GM08714 (cell line): Measurements from ENCODE around the gene STK38.
"Not testable (repeated sequence)": the region's sequence is repeated elsewhere in the genome, so short reads cannot be mapped to it uniquely, and the experiment has no call there.

Source experiments
- H3K4me3 ChIP-seq: fragments of 200-500 bp; sonication (Bioruptor generic); 2 replicates; pipeline ENCODE4 v1.5.1; 2014; ENCODE audit warnings: mild to moderate bottlenecking, low read length, inconsistent platforms
- ZNF274 ChIP-seq: IDR thresholded peaks from 2 replicates; pipeline ENCODE4 v1.6.1; 2012; ENCODE audit warnings: mild to moderate bottlenecking, low read depth, low read length

Gene STK38

GRCh38 chr6:36576578-36576977, 29.3 kb upstream of the STK38 start:
- no peak for TF ChIP-seq ZNF274
- H3K4me3 ChIP-seq, result no peak overlapping the region

GRCh38 chr6:36574679-36575078, 27.4 kb upstream of the STK38 start:
- no peak for TF ChIP-seq ZNF274
- no peak overlapping the region for H3K4me3 ChIP-seq

- not testable (repeated sequence) for H3K4me3 ChIP-seq
Measured at GRCh38 chr6:36572353-36573311, 25.4 kb upstream of the STK38 start.

DNA sequence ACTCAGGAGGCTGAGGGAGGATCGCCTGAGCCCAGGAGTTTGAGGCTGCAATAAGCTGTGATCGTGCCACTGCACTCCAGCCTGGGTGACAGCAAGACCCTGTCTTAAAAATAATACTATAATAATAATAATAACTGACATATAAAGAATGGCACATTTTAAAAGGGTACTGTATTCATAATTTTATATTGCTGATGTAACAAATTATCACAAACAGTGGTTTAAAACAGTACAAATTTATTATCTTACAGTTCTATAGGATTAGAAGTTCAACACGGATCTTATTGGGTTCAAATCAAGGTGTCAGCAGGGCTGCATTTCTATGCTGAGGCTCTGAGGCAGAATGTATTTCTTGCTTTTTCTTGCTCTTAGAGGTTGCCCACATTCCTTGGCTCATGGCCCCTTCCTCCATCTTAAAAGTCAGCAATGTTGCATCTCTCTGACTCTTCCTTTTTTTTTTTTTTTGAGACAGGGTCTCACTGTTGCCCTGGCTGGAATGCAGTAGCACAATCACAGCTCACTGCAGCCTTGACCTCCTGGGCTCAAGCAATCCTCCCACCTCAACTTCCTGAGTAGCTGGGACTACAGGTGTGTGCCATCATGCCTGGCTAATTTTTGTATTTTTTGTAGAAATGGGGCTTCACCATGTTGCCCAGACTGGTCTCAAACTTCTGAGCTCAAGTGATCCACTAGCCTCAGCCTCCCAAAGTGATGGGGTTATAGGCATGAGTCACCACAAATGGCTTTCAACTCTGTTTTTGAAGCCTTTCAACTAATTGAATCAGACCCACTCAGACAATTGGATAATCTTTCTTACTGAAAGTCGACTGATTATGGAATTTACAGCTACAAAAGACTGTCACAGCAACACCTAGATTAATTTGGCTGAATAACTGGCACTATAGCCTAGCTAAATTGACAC, 24.1 kb upstream of the STK38 start:
- TF ChIP-seq ZNF274, result no peak
- no peak overlapping the region for H3K4me3 ChIP-seq

DNA sequence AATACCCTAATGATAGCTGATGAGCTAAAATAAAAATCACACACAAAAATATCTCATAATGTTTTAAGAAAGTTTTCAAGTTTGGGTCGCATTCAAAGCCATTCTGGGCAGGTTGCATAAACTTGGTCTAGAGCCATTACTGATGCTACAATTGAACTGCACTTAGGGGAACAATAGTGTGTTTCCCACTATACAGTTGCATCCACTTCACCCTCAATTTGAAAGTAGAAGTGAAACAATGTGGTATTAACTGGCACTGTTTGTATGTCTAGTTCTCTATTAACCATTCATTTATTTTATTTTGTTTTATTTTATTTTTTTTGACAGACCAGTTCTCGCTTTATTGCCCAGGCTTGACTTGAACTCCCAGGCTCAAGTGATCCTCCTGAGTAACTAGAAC, 23.0 kb upstream of the STK38 start:
- no peak overlapping the region for H3K4me3 ChIP-seq
- no peak for TF ChIP-seq ZNF274

DNA sequence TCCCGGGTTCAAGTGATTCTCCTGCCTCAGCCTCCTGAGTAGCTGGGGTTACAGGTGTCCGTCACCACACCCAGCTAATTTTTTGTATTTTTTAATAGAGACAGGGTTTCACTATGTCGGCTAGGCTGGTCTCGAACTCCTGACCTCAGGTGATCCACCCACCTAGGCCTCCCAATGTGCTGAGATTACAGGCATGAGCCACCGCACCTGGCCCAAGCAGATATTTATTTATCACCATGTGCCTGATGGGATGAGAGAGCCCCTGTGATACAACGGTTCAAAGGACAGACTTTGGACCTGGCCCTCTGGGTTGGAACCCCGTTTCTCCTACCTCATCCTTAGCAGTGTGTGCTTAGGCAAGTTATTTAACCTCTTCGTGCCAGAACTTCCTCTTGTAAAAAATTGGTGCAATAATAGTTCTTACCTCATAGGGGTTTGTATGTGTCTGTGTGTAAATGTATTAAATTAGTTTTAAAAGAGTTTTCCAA, 19.2 kb upstream of the STK38 start:
- no peak overlapping the region for H3K4me3 ChIP-seq
- no peak for TF ChIP-seq ZNF274

GRCh38 chr6:36563928-36564284, 16.6 kb upstream of the STK38 start:
- TF ChIP-seq ZNF274, result no peak
- no peak overlapping the region for H3K4me3 ChIP-seq

DNA sequence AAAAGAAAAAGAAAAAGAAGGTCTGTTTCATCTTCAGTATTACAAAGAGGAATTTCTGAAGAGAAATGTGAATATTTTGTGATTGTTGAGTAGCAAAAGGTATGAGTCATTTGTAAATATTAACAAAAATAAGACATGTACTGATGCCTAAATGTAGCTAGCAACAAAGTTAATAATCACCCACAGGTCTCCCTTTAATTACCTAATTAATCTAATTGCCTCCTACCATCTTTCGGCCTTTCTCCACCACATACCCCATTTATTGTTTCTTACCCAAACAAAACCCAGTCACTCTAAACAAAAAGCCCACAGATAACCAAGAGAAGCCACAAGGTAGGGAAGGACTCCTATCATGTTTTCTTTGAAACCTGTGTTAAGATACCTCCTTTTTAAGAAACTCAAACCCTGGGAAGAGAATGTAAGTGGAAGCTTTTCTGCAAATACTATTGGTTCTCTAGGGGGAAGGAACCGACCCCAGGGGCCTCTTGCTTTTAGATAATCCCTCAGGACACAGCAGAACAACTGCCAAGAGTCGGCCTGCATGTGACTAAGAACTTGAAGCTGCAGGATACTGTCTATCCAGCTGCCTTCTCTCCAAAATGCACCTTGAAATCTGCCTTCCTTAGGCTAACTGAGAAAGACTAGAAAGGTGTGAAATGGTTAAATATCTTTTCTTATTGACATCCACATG, 16.1 kb upstream of the STK38 start:
- H3K4me3 ChIP-seq, result no peak overlapping the region
- TF ChIP-seq ZNF274, result no peak

GRCh38 chr6:36560822-36561221, 13.5 kb upstream of the STK38 start:
- TF ChIP-seq ZNF274, result no peak
- no peak overlapping the region for H3K4me3 ChIP-seq

DNA sequence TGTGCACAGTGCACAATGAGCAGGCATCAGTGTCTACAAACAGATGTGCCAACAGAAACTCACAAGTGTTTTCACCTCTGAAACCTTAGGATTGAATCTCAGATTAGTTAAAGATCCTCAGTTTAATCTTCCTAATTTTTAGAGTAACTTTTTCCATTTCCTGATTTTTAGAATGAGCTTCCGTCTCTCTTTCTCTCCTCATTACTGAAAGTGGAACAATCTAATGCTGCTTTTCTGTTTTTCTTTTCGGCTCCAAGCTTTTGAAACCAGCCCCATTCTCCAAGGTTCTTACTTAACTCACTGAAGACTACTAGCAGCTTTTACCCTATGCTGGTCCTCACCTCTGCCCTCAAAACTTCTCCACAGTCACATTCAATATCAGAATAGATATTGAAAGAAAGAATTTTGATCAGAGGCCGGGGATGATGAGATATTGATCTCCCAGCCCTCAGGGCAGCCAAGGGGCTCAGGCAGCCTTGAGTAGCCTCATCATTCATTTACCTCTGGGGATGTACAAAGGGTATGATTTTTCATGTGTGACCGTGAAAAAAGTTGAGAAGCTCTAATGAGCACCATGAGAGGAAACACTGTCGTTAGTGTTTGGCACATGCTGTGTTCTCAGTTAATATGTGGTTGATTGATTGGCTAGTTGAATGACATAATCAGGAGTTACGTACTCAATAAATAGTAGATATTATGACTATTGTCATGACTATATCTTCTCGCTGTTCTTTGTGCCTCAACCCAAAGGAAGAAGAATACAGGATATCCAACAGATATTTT, 11.9 kb upstream of the STK38 start:
- H3K4me3 ChIP-seq, result no peak overlapping the region
- no peak for TF ChIP-seq ZNF274

GRCh38 chr6:36556281-36556680, 9.0 kb upstream of the STK38 start:
- no peak overlapping the region for H3K4me3 ChIP-seq
- TF ChIP-seq ZNF274, result no peak

GRCh38 chr6:36555750-36556252, 8.5 kb upstream of the STK38 start:
- no peak for TF ChIP-seq ZNF274
- H3K4me3 ChIP-seq, result no peak overlapping the region

GRCh38 chr6:36550473-36551000, 3.3 kb upstream of the STK38 start:
- H3K4me3 ChIP-seq, result no peak overlapping the region
- no peak for TF ChIP-seq ZNF274
